Kidney capillary endothelial cell (primary cell): Measurements from ENCODE around the gene ASB2.

Source experiments
- DNase-seq: peaks from one replicate; pipeline ENCODE4 v3.0.0-alpha.2; 2018; ENCODE audit warnings: low spot score

ASB2 gene

GRCh38 chr14:93902619-93903307, 73.6 kb downstream of the ASB2 start:
- no peak for DNase-seq

DNA sequence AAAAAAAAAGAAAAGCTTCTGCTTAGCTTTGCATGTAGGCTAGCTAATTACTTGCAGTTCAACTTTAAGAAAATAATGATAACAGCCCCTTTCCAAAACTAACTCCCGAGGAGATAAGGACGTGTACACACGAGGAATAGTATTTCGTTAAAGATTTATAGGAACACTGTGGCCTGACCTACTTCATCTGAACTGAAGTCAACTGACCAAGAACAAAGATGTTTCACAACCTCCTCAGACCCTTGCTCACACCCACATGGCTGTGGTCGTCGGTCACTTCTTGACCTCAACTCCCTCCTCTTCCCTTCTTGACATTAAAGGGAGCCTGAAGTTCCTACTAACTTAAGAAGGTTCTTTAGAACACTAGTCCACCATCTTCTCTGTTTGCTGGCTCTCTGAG, 74.6 kb downstream of the ASB2 start:
- no peak for DNase-seq

GRCh38 chr14:93898731-93899130, 77.6 kb downstream of the ASB2 start:
- DNase-seq: no peak

DNA sequence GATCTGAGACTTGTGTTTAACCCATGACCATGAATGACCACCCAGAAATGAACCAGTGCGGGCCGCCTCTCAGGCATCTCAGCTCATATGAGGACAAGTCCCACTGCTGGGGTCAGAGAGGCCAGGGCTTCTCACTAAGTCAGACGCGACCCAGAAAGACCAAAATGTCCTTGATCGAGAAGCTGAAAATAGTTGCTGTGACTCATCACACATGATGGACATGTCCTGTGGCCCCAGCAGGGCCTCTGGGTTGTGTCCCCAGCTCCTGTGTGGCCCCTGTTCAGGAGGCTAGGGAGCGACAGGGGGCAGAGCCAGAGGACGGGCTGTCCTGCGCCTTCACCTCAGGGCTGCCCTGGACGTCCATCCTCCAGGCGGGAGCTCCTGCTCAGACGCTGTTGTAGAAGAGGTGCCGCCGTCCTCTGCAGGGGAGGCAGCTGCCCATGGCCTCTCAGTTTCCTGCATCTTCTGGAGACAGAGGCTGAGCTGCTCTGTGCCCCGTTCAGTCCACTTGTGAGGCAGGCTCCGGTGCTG, 78.2 kb downstream of the ASB2 start:
- no peak for DNase-seq

DNA sequence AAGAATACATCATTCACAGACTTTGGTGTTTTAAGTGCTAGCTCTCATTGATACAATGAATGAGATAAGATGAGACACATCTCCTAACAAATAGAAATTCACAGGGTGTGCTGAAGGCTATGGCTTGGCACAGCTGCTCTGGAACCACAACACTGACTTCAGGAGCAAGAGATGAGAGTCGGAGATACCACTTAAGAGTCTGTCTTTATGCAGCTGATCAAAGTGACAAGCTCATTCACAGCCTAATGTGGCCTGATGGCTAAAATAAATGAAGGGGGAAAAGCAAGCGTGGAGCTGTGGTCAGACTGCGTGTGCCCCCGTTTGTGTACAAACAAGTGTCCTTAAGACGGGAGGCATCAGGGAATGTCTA, 78.9 kb downstream of the ASB2 start:
- DNase-seq: no peak

- DNase-seq: no peak
Observed at GRCh38 chr14:93895023-93895604, 81.3 kb downstream of the ASB2 start.

GRCh38 chr14:93893661-93894261, 82.6 kb downstream of the ASB2 start:
- no peak for DNase-seq

DNA sequence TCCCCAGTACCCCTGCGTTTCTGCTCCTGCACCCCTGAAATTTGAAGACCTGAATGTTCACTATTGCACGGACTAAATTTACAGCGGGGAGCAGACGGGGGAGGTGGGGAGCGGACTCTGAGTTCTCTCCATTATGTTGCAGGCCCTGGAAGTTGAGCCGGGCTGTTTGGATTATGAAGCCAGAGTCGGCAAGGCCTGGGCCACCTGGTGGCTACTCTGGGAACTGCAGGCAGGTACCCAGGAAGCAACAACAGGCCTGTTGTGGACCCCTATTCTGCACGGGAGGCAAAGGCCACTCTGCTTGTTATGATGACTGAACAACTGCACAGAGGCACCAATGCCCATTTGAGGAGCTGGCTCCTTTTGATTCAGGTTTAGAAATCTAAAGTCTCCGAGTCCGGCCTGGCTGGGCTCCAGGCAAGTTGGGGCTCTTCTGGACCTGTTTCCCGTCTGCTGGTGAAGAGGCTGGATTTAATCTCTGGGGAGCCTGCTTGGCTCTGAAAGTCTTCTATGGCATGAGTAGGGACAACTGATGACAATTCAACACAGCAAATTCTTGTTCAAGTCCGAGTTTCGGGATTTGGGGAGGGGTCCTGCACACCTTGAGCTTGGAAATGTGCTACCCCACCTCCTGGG, 83.3 kb downstream of the ASB2 start:
- DNase-seq: peak; percentile 50

GRCh38 chr14:93892505-93892839, 83.9 kb downstream of the ASB2 start:
- no peak for DNase-seq

GRCh38 chr14:93891756-93892504, 84.4 kb downstream of the ASB2 start:
- no peak for DNase-seq

GRCh38 chr14:93889739-93890483, 86.5 kb downstream of the ASB2 start:
- no peak for DNase-seq

DNA sequence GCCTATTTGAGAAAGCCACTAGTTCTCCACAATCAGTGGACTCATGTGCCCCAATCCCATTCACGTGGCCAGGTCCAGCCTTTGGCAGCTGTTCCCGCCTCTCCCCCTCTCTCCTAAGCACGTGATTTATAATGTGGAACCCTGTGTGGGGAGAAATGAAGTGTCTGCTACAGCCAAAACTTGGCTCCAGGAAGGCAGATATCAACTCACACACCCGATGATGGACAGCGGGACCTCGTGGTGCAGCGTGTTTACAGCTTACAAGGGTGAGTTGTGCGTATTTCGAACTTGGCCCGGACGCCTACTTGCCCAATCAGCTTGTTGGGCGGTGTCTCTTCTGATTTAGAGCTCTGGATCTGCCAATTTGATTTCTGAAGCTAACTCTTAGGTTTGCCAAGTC, 87.4 kb downstream of the ASB2 start:
- no peak for DNase-seq

- no peak for DNase-seq
Observed at GRCh38 chr14:93884950-93885349, 91.4 kb downstream of the ASB2 start.
